Measurements from ENCODE around the gene ENTPD6.

Gene ENTPD6

DNA sequence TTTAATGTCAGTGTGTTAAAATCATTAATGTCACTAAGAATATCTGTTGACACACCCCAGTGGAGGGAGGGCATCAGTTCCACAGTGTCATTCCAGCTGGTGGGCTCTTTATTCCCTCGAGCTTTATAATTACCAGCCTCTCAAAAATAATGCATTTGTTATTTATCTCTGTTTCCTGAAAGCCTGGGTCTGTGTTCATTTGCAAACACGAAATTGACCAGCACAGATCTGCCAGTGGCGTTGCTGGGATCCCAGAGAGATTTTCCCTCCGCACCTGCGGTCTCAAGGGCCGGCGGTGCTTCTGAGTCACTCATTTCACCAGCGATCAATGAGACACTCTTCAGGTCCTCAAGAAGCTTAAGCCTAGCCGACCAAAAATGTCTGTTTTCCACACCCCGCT, 46.7 kb downstream of the ENTPD6 start:
- DNase-seq (ENCODE audit: low spot score), result no peak

DNA sequence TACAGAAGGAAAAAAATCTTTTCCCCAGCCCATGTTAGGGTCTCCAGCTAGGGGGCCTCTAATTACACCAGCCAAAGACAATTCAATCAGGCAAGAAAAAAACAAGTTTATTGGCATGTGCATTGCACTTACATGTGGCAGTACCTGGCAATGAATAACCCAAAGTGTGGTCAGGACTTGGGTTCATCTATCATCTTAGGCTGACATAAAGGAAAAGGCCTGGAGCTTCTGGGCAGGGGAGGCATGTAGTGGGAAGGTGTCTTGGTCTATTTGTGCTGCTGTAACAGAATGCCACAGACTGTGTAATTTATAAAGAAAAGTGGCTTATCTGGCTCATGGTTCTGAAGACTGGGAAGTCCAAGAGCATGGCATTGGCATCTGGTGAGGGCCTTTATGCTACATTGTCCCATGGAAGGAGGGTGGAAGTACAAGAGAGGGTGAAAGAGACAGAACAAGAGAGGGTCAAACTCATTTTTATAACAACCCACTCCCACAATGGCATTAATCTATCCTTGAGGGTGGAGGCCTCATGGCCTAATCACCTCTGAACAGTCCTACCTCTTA, 48.0 kb downstream of the ENTPD6 start:
- no peak for DNase-seq (ENCODE audit: low spot score)

- DNase-seq (ENCODE audit: low spot score), result no peak
Measured at GRCh38 chr20:25244976-25245375, 49.5 kb downstream of the ENTPD6 start.

DNA sequence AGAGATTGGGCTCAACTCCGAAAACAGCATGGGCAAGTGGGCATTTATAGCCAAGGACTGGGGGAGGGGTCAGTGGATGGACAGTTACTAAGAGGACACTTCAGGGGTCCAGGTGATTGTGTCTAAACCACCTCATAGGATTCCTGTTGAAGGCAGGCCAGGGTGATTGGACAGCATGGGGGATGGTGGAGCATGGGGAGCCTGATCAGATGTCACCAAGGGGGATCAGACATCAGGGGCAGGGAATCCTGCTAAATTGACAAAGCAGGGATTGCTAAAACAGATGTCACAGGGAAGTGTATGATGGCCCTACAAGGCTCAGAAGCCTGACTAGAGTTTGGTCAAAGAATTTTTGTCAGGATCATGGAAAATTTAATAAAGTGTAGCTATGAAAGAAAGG, 49.9 kb downstream of the ENTPD6 start:
- DNase-seq (ENCODE audit: low spot score), result no peak

- DNase-seq (ENCODE audit: low spot score), result no peak
Measured at GRCh38 chr20:25246182-25246999, 50.9 kb downstream of the ENTPD6 start.

GRCh38 chr20:25247000-25247517, 51.5 kb downstream of the ENTPD6 start:
- DNase-seq (ENCODE audit: low spot score), result no peak

GRCh38 chr20:25247518-25247955, 52.0 kb downstream of the ENTPD6 start:
- DNase-seq (ENCODE audit: low spot score), result no peak

DNA sequence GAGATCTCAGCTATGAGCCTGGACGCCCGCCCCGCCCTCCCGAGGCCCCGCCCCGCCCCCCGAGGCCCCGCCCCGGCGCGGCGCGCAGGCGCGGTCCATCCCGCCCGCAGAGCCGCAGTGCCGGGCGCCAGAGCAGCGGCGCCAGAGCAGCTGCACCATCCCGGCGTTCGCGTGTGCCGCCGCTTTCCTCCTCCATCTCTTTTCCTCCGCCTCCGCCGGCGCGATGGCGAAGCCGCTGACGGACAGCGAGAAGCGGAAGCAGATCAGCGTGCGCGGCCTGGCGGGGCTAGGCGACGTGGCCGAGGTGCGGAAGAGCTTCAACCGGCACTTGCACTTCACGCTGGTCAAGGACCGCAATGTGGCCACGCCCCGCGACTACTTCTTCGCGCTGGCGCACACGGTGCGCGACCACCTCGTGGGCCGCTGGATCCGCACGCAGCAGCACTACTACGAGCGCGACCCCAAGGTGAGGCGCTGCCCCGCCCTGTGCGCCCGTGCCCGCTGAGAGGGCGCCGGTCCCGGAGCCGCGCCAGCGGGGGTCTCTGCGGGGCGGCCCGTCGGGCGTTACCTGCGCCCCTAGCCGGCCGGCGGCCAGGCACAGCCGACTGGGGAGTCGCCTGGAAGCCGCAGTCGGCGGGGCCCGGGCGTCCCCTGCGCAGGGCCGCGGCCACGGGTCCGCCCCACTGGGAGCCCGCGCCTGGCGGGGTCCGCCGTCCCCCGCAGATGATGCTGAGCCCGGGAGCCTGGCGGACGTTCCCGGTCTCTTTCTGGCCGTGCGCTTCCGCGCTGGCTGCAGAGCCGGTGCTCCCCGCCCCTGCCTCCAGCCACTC, 52.7 kb downstream of the ENTPD6 start, which contains the start of gene PYGB:
Gene PYGB (plus strand): TSS at position 130 of the 830 bp plus-strand sequence. CDS start 94 bp downstream, at position 224.
- DNase-seq (ENCODE audit: low spot score), result peak; percentile 72

DNA sequence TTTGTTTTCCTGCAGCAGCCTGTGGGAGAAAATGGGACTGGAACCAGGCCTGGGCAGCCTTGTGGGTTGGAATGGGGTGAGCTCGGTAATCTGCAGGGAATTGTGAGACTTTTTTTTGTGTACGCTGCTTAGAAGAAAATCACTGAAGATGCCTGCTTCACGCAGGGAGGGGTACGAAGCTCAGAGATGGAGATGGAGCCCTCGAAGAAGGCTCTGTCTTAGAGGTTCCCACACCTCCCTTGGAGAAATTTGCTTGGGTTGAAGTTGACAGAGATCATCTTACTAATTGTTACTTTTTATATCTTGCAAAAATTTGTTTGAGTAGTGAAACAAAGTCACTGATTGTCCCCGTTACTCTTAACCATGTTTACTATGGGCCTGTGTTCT, 53.3 kb downstream of the ENTPD6 start:
- DNase-seq (ENCODE audit: low spot score), result no peak

GRCh38 chr20:25249198-25249931, 53.9 kb downstream of the ENTPD6 start:
- no peak for DNase-seq (ENCODE audit: low spot score)

- DNase-seq (ENCODE audit: low spot score), result no peak
Measured at GRCh38 chr20:25250508-25250907, 55.0 kb downstream of the ENTPD6 start.

- DNase-seq (ENCODE audit: low spot score), result no peak
Measured at GRCh38 chr20:25251019-25251418, 55.5 kb downstream of the ENTPD6 start.

- DNase-seq (ENCODE audit: low spot score), result no peak
Measured at GRCh38 chr20:25251558-25251957, 56.0 kb downstream of the ENTPD6 start.

DNA sequence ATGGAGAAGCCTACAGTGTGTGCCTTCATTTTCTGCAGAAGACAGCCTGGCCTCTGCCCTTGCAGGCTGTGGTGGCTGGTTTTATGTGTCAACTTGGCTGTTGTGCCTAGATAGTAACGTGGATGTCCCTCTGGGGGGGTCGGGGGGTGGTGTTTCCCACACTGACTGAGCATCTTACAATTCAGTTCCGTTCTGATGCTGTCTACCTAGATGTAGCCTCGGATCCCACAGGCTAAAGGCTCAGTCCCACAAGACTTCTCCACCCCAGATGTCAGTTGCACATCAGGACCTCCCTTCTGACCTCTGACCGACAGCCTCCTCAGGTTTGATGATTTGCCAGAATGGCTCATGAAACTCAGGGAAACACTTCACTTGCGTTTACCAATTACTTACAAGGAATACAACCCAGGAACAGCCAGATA, 56.7 kb downstream of the ENTPD6 start:
- no peak for DNase-seq (ENCODE audit: low spot score)

DNA sequence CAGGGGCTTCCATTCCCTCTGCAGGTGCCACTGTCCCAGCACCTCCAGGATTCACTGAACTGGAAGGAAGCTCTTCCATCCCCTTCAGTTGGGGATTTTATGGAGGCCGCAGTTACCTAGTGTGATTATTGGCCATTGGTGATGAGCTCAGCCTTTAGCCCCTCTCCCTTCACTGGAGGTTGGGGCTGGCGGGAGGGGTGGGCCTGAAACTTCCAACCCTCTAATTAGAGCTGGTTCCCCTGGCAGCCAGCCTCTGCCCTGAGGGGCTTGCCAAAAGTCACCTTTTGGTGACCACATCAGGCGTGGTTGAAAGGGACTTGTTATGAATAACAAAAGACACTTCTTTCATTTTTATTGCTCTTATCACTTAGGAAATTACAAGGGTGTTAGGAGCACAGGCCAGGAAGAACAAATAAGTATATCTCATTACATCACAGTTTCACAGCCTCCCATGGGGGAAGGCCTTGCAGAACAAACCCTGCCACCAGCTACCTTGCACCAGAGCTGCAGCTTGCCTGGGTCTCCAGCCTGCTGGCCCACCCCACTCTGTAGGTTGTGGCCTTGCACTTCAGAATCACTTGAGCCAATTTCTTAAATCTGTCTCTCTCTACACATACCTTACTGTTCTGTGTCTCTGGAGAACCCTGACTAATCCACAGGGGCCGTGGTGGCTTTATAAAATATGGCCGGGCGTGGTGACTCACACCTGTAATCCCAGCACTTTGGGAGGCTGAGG, 57.3 kb downstream of the ENTPD6 start:
- DNase-seq (ENCODE audit: low spot score), result no peak

GRCh38 chr20:25253606-25254275, 58.2 kb downstream of the ENTPD6 start:
- DNase-seq (ENCODE audit: low spot score), result no peak

GRCh38 chr20:25254571-25254970, 59.1 kb downstream of the ENTPD6 start:
- no peak for DNase-seq (ENCODE audit: low spot score)

GRCh38 chr20:25254986-25255680, 59.6 kb downstream of the ENTPD6 start:
- no peak for DNase-seq (ENCODE audit: low spot score)

GRCh38 chr20:25256226-25256859, 60.8 kb downstream of the ENTPD6 start:
- DNase-seq (ENCODE audit: low spot score), result no peak

Data from hematopoietic multipotent progenitor cell treated with erythropoietin and hydrocortisone succinate and interleukin-3 and kit ligand, for 15 days (in vitro differentiated cells).